Breast epithelium (tissue), 3 donors: ENCODE results near the gene TENM4.

Experiments
- POLR2AphosphoS5 ChIP-seq, 3 donors: sonication (generic); formaldehyde crosslinking; IDR thresholded peaks; one replicate each; pipeline ENCODE4 v1.6.1; 2017; ENCODE audit warnings: antibody characterized with exemption in 3 of 3
- TF ChIP-seq, protein P1 (sequence below), 3 donors: fragments of 450-650 bp; IDR thresholded peaks; one replicate each; pipeline ENCODE4 v1.5.1; 2016 to 2017; ENCODE audit warnings: antibody characterized with exemption in 3 of 3, mild to moderate bottlenecking in 3 of 3, moderate library complexity in 3 of 3

DNA sequence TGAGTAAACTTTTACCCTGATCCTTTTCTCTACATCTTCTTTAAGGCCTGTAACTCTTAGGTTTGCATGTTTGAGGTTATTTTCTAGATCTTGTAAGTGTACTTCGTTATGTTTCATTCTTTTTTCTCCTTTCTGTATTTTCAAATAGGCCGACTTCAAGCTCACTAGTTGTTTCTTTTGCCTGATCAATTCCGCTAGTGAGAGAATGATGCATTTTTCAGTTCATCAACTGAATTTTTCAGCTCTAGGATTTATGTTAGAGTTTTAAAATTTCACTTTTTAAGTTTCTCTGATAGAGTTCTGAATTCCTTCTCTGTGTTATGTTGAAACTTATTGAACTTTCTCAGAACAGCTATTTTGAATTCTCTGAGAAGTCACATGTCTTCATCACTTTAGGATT is 810.7 kb downstream of the TENM4 start:
- TF ChIP-seq, protein P1, sequence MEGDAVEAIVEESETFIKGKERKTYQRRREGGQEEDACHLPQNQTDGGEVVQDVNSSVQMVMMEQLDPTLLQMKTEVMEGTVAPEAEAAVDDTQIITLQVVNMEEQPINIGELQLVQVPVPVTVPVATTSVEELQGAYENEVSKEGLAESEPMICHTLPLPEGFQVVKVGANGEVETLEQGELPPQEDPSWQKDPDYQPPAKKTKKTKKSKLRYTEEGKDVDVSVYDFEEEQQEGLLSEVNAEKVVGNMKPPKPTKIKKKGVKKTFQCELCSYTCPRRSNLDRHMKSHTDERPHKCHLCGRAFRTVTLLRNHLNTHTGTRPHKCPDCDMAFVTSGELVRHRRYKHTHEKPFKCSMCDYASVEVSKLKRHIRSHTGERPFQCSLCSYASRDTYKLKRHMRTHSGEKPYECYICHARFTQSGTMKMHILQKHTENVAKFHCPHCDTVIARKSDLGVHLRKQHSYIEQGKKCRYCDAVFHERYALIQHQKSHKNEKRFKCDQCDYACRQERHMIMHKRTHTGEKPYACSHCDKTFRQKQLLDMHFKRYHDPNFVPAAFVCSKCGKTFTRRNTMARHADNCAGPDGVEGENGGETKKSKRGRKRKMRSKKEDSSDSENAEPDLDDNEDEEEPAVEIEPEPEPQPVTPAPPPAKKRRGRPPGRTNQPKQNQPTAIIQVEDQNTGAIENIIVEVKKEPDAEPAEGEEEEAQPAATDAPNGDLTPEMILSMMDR (IDR thresholded peaks at IDR 0.05): no peak
- no peak for TF ChIP-seq POLR2AphosphoS5 (IDR thresholded peaks at IDR 0.05)
